HepG2 (cell line): Measurements from ENCODE around the gene ENTPD6. TPM values are rescaled to one million over a fixed set of nuclear protein-coding genes. Genes with fewer than 3 reads are reported as not detected.

ENCODE experiments used
- ATAC-seq: fragments of 200-7000 bp; cut with Tn5 transposase; 3 replicates; pipeline ENCODE4 v1.9.1; 2020; ENCODE audit warnings: mild to moderate bottlenecking, moderate library complexity
- BruUV-seq: library from RNA; stranded (reverse); fragments of 400-500 nt; replicated peaks from 2 replicates; lab custom pipeline; 2021; lab: Mats Ljungman, UMichigan
- CTCF ChIA-PET: fragments of 300-600 bp; formaldehyde crosslinking; extraction: SDS; loops from one replicate; lab custom pipeline; 2021; ENCODE audit warnings: low total read pairs, inconsistent platforms, low intra/inter-chr PET ratio; lab: Yijun Ruan, JAX
- POLR2A ChIA-PET: fragments of 350-600 bp; sonication (Branson Sonifier 250); formaldehyde crosslinking; loops from one replicate; lab custom pipeline; 2020; ENCODE audit warnings: antibody characterized with exemption, inconsistent platforms; lab: Yijun Ruan, JAX
- DNase-seq: peaks from one replicate; pipeline ENCODE4 v3.0.0-alpha.2; 2015; ENCODE audit warnings: low spot score
- FAIRE-seq: peaks from 3 replicates; lab custom pipeline; 2011; peaks lifted over from hg19 to GRCh38; lab: Jason Lieb, UNC
- H2AFZ ChIP-seq: one replicate; pipeline ENCODE4 v1.6.1; 2011; ENCODE audit warnings: low read length, inconsistent platforms
- H3K27ac ChIP-seq: fragments of 300-600 bp; 3 replicates; pipeline ENCODE4 v1.8.0; 2011; ENCODE audit warnings: mixed run types, mild to moderate bottlenecking, mixed read lengths, low read length, inconsistent platforms; ENCODE audit not compliant: insufficient read depth; ENCODE audit errors: extremely low read length
- H3K27me3 ChIP-seq, 2 experiments: fragments of 200-600 bp in 1 of 2; 2 replicates in 1 of 2; 3 replicates in 1 of 2; pipeline versions ENCODE4 v1.6.0 to v1.8.0; 2011; ENCODE audit warnings: low read length in 2 of 2, mild to moderate bottlenecking in 2 of 2, moderate library complexity in 2 of 2, inconsistent platforms in 1 of 2; ENCODE audit not compliant: insufficient read depth in 2 of 2, control insufficient read depth in 1 of 2
- H3K36me3 ChIP-seq, 2 experiments: fragments of 200-600 bp in 1 of 2; replicated peaks in 1 of 2; 2 replicates in 1 of 2; 3 replicates in 1 of 2; pipeline versions ENCODE4 v1.5.1 to v1.8.0; 2011; ENCODE audit warnings: low read length in 2 of 2, inconsistent platforms in 1 of 2; ENCODE audit not compliant: insufficient read depth in 2 of 2, control insufficient read depth in 1 of 2
- H3K4me1 ChIP-seq: 2 replicates; pipeline ENCODE4 v1.5.1; 2012; ENCODE audit warnings: low read length, inconsistent platforms; ENCODE audit not compliant: insufficient read depth
- H3K4me2 ChIP-seq: 2 replicates; pipeline ENCODE4 v1.6.0; 2011; ENCODE audit warnings: low read depth, low read length, inconsistent platforms
- H3K4me3 ChIP-seq, 3 experiments: fragments of 200-600 bp in 1 of 3; sonication (generic), shearing (Covaris generic) in 1 of 3; replicated peaks in 1 of 3; 2 replicates each; pipeline ENCODE4 v1.5.1; 2011 to 2016; ENCODE audit warnings: low read length in 3 of 3, inconsistent platforms in 2 of 3, low read depth in 2 of 3, mild to moderate bottlenecking in 2 of 3, control low read depth in 1 of 3, mixed read lengths in 1 of 3; ENCODE audit not compliant: insufficient read depth in 1 of 3
- H3K79me2 ChIP-seq: one replicate; pipeline ENCODE4 v1.6.1; 2011; ENCODE audit warnings: low read length, inconsistent platforms; ENCODE audit not compliant: insufficient read depth
- H3K9ac ChIP-seq: 2 replicates; pipeline ENCODE4 v1.6.0; 2011; ENCODE audit warnings: mild to moderate bottlenecking, low read depth, low read length, inconsistent platforms; ENCODE audit not compliant: insufficient read depth
- H3K9me3 ChIP-seq: 2 replicates; pipeline ENCODE4 v1.5.1; 2012; ENCODE audit warnings: mild to moderate bottlenecking, low read length
- H4K20me1 ChIP-seq: 2 replicates; pipeline ENCODE4 v1.6.0; 2011; ENCODE audit warnings: inconsistent platforms, mild to moderate bottlenecking, low read length, moderate library complexity; ENCODE audit not compliant: insufficient read depth
- CBX5 ChIP-seq: sonication (generic); formaldehyde crosslinking; IDR thresholded peaks from 2 replicates; pipeline ENCODE4 v1.4.0; 2020; ENCODE audit warnings: missing genetic modification reagents, borderline replicate concordance
- CREM ChIP-seq, 2 experiments: sonication (generic) in 1 of 2; formaldehyde crosslinking in 1 of 2; IDR thresholded peaks; 2 replicates each; pipeline versions ENCODE4 v1.4.0 to v1.6.1; 2016 to 2020; ENCODE audit warnings: antibody characterized with exemption in 1 of 2, mild to moderate bottlenecking in 1 of 2, missing genetic modification reagents in 1 of 2
- DDIT3 ChIP-seq: sonication (generic); formaldehyde crosslinking; IDR thresholded peaks from 2 replicates; pipeline ENCODE4 v1.4.0; 2020; ENCODE audit warnings: mild to moderate bottlenecking, missing genetic modification reagents
- DMAP1 ChIP-seq: IDR thresholded peaks from 2 replicates; pipeline ENCODE4 v1.6.1; 2016
- DMTF1 ChIP-seq: sonication (generic); formaldehyde crosslinking; IDR thresholded peaks from 2 replicates; pipeline ENCODE4 v1.4.0; 2020; ENCODE audit warnings: mild to moderate bottlenecking, missing genetic modification reagents
- FOXC1 ChIP-seq: sonication (generic); formaldehyde crosslinking; IDR thresholded peaks from 2 replicates; pipeline ENCODE4 v1.8.0; 2022; ENCODE audit warnings: mild to moderate bottlenecking, missing genetic modification reagents, borderline replicate concordance
- HIC2 ChIP-seq: sonication (generic); formaldehyde crosslinking; IDR thresholded peaks from 2 replicates; pipeline ENCODE4 v1.9.0; 2022; ENCODE audit warnings: low read depth, missing genetic modification reagents
- MEIS1 ChIP-seq: sonication (generic); formaldehyde crosslinking; IDR thresholded peaks from 2 replicates; pipeline ENCODE4 v1.9.0; 2021; ENCODE audit warnings: mild to moderate bottlenecking, missing genetic modification reagents, moderate library complexity, borderline replicate concordance
- PCBP2 ChIP-seq: fragments of 200-400 bp; formaldehyde crosslinking; optimal IDR thresholded peaks from 2 replicates; pipeline ENCODE3; 2018; ENCODE audit warnings: low read length, low read depth; ENCODE audit not compliant: poor library complexity, severe bottlenecking
- RBAK ChIP-seq: sonication (generic); formaldehyde crosslinking; IDR thresholded peaks from 2 replicates; pipeline ENCODE4 v1.5.1; 2020; ENCODE audit warnings: mild to moderate bottlenecking, missing genetic modification reagents
- RBFOX2 ChIP-seq: fragments of 200-400 bp; formaldehyde crosslinking; IDR thresholded peaks from 2 replicates; pipeline ENCODE4 v1.6.1; 2017; ENCODE audit warnings: low read depth, mild to moderate bottlenecking, low read length
- SMARCC2 ChIP-seq: fragments of 450-650 bp; IDR thresholded peaks from 2 replicates; pipeline ENCODE4 v1.6.1; 2017; ENCODE audit warnings: antibody characterized with exemption, mild to moderate bottlenecking
- STAT5B ChIP-seq: sonication (generic); formaldehyde crosslinking; IDR thresholded peaks from 2 replicates; pipeline ENCODE4 v1.4.0; 2020; ENCODE audit warnings: missing genetic modification reagents
- SYNCRIP ChIP-seq: fragments of 200-400 bp; formaldehyde crosslinking; IDR thresholded peaks from 2 replicates; pipeline ENCODE4 v1.6.1; 2018; ENCODE audit warnings: mild to moderate bottlenecking, low read depth, low read length; ENCODE audit not compliant: insufficient read depth
- XBP1 ChIP-seq: sonication (generic); formaldehyde crosslinking; IDR thresholded peaks from 2 replicates; pipeline ENCODE4 v1.5.0; 2020; ENCODE audit warnings: missing genetic modification reagents
- ZNF382 ChIP-seq: sonication (generic); formaldehyde crosslinking; IDR thresholded peaks from 2 replicates; pipeline ENCODE4 v1.5.0; 2020; ENCODE audit warnings: missing genetic modification reagents, mild to moderate bottlenecking, borderline replicate concordance
- ZNF432 ChIP-seq: sonication (generic); formaldehyde crosslinking; IDR thresholded peaks from 2 replicates; pipeline ENCODE4 v1.5.0; 2020; ENCODE audit warnings: missing genetic modification reagents, mild to moderate bottlenecking, borderline replicate concordance
- ZNF503 ChIP-seq: sonication (generic); formaldehyde crosslinking; IDR thresholded peaks from 2 replicates; pipeline ENCODE4 v1.4.0; 2020; ENCODE audit warnings: missing genetic modification reagents
- ZNF879 ChIP-seq: sonication (generic); formaldehyde crosslinking; IDR thresholded peaks from 2 replicates; pipeline ENCODE4 v1.8.1; 2023; ENCODE audit warnings: missing genetic modification reagents
- WGBS: methylation state at CpG from one replicate; pipeline ENCODE4 v1.1.6; 2017; ENCODE audit warnings: low lambda C conversion rate; 5-methylcytosine and 5-hydroxymethylcytosine counted together
- in situ Hi-C: cut with HindIII; loops from 2 replicates; pipeline ENCODE4 v1.10.0; 2017; ENCODE audit warnings: low pct_unique_long_range_greater_than_20kb; ENCODE audit not compliant: extremely low pct_ligation_motif_present
- intact Hi-C: fragments of 100-400 bp; cut with micrococcal nuclease; formaldehyde crosslinking; loops from one replicate; pipeline ENCODE4 v1.10.0; 2022; ENCODE audit not compliant: unreplicated experiment
- polyA plus RNA-seq, 8 experiments: library from polyadenylated mRNA; depleted of rRNA in 3 of 8; stranded (reverse) in 7 of 8; unstranded in 1 of 8; fragments of >200 nt; fragmentation: Illumina TruSeq in 4 of 8; extraction: Trizol in 4 of 8; gene quantifications; 2 replicates each; pipeline versions ENCODE4 v1.2.1 to v1.2.3, GENCODE V29; 2011 to 2016; ENCODE audit warnings: low read depth in 4 of 8, missing spikeins in 1 of 8, mixed read lengths in 1 of 8; ENCODE audit not compliant: insufficient read depth in 1 of 8
- total RNA-seq, 5 experiments: library from RNA; depleted of rRNA; stranded (reverse); fragments of >200 nt; fragmentation: Illumina TruSeq; extraction: Trizol; gene quantifications; 2 replicates each; pipeline ENCODE4 v1.2.3, GENCODE V29; 2016; ENCODE audit warnings: low read depth in 1 of 5

The ENTPD6 gene
- total and polyA plus RNA-seq, 2 of the 13 experiments (the other 11 are each of a cell fraction or from before 2014, with no cell fraction given): 164 to 172 TPM

GRCh38 chr20:25214819-25215218, 19.3 kb downstream of the ENTPD6 start (continued):
- no peak for TF ChIP-seq SYNCRIP
- no peak for TF ChIP-seq STAT5B (CRISPR knock-in tag)
- TF ChIP-seq HIC2 (CRISPR knock-in tag): no peak

- Histone ChIP-seq H3K4me2 (no peak overlapping the region), H3K4me3 (no peak overlapping the region), H3K79me2 (no peaks in the 10 kb centered on the region), H2AFZ (no peak overlapping the region), H3K27ac (no peak overlapping the region), H3K36me3 (peaks cover 54 to 90% of the 10 kb centered on the region in 2 experiments), H4K20me1 (no peaks in the 10 kb centered on the region), H3K9ac (no peak overlapping the region), H3K27me3 (no peaks in the 10 kb centered on the region), H3K4me1 (0 out of 2 replicates have a peak, but pooled peaks cover 6% of the 10 kb centered on the region), H3K9me3 (no peaks in the 10 kb centered on the region)
- intact Hi-C loops (no loop called here), in situ Hi-C loops (no loop called here)
- DNase-seq (no peak), FAIRE-seq (no peak), ATAC-seq (no peak)
- ChIA-PET POLR2A (no interaction called here), CTCF (no interaction called here)
- WGBS: 95% methylated on average over 10 of the region's 10 CpGs
- no TSS peak for BruUV-seq
- no peak for TF ChIP-seq ZNF382
- TF ChIP-seq XBP1 (CRISPR knock-in tag): no peak
- no peak for TF ChIP-seq MEIS1
- no peak for TF ChIP-seq DMTF1 (CRISPR knock-in tag)
- TF ChIP-seq ZNF879 (CRISPR knock-in tag): no peak
- TF ChIP-seq DMAP1 (CRISPR knock-in tag): no peak
- TF ChIP-seq PCBP2: no peak
- no peak for TF ChIP-seq FOXC1
- TF ChIP-seq ZNF503 (CRISPR knock-in tag): no peak
- TF ChIP-seq DDIT3: no peak
- TF ChIP-seq CBX5 (CRISPR knock-in tag): no peak
- TF ChIP-seq RBFOX2: no peak
- no peak for TF ChIP-seq ZNF432
- TF ChIP-seq RBAK (CRISPR knock-in tag): no peak
- TF ChIP-seq CREM (IDR thresholded peaks at IDR 0.05): no peak
- TF ChIP-seq CREM (CRISPR knock-in tag; IDR thresholded peaks at IDR 0.05): no peak
- TF ChIP-seq SMARCC2: no peak
Observed at GRCh38 chr20:25215521-25215920, 20.0 kb downstream of the ENTPD6 start.
